ENCODE data around the gene CTTNBP2. TPM values are rescaled to one million over a fixed set of nuclear protein-coding genes. Genes with fewer than 3 reads are reported as not detected.

CTTNBP2 gene
- total RNA-seq, 1 donor from 2014 or later = 0.18 TPM

DNA sequence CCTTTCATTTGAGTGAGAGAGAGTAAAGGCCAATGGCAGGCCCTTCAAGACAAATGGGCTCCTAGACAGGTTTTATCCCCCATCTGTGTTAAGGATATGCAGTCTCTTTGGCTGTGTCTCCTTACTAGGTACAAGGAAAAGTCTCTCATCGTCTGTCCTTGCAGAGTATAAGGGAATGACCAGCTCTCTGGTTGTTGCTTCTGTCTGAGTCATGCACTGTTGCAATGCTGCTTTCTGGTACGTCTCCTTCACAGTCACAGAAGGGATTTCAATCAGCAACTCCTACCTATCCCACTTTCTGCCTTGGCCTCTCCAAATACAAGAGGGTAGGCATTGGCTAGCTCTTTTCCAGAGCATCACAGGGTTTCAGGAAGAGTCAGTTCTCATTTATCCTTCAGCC, 48.1 kb downstream of the CTTNBP2 start:
- no peaks in the 10 kb centered on the region for H3K4me1 Mint-ChIP-seq
- ChIA-PET CTCF (no interaction called here), POLR2A (no interaction called here)
- no peaks in the 10 kb centered on the region for H3K9me3 Mint-ChIP-seq
- intact Hi-C loops (cut with micrococcal nuclease) = no loop called here
- H3K27me3 Mint-ChIP-seq = no peaks in the 10 kb centered on the region
- H3K27ac Mint-ChIP-seq = no peak overlapping the region
- DNase-seq (no peak), ATAC-seq (ENCODE audit: low read depth) (no peak)
- no peak overlapping the region for H3K4me3 Mint-ChIP-seq
- H3K36me3 Mint-ChIP-seq (ENCODE audit: low read depth) = no peaks in the 10 kb centered on the region
- TF ChIP-seq, protein P1, sequence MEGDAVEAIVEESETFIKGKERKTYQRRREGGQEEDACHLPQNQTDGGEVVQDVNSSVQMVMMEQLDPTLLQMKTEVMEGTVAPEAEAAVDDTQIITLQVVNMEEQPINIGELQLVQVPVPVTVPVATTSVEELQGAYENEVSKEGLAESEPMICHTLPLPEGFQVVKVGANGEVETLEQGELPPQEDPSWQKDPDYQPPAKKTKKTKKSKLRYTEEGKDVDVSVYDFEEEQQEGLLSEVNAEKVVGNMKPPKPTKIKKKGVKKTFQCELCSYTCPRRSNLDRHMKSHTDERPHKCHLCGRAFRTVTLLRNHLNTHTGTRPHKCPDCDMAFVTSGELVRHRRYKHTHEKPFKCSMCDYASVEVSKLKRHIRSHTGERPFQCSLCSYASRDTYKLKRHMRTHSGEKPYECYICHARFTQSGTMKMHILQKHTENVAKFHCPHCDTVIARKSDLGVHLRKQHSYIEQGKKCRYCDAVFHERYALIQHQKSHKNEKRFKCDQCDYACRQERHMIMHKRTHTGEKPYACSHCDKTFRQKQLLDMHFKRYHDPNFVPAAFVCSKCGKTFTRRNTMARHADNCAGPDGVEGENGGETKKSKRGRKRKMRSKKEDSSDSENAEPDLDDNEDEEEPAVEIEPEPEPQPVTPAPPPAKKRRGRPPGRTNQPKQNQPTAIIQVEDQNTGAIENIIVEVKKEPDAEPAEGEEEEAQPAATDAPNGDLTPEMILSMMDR (IDR thresholded peaks at IDR 0.05) = no peak

DNA sequence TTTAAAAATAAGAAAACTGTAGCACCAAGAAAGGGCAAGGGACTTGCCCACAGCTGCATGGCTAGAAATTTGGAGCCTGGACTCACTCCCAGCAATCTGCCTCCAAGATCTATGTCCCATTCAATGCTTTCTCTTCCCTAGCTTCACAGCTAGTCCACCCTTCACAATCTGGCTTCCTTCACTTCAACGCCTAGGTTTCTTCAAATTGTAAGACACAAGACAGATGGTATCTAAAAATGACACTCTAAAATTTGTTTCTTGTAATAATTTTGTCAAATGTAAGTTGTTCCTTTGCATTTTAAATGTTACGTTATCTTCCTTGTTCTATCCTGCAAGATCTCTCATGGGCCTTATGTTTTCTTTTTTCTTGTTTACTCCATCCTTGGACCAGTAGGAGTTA, 48.6 kb downstream of the CTTNBP2 start:
- CTCF ChIA-PET = no interaction called here
- no peak for DNase-seq
- no peaks in the 10 kb centered on the region for H3K9me3 Mint-ChIP-seq
- no peak overlapping the region for H3K4me3 Mint-ChIP-seq
- no peaks in the 10 kb centered on the region for H3K27me3 Mint-ChIP-seq
- H3K4me1 Mint-ChIP-seq = no peaks in the 10 kb centered on the region
- POLR2A ChIA-PET = no interaction called here
- no peak for ATAC-seq (ENCODE audit: low read depth)
- H3K36me3 Mint-ChIP-seq (ENCODE audit: low read depth) = no peaks in the 10 kb centered on the region
- no peak overlapping the region for H3K27ac Mint-ChIP-seq
- TF ChIP-seq, protein P1 (IDR thresholded peaks at IDR 0.05) = no peak
- intact Hi-C loops (cut with micrococcal nuclease) = no loop called here

DNA sequence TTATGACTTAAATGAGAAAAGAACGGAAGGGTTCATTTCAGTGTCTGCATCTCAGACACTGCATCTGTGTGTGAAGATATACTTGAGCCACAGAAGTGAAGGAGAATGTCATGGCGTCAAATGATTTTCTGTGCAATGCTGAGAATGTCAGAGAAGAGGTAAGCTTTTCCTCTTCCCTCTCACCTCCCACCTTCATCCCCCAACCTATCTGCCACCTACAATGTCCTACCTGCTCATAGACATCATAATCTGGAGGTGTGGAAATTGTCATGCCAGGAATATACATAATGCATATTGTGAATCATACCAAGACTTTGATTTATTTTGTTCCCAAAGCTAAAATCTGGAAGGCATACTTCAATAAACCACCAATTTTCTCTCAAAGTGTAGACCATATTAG, 53.7 kb downstream of the CTTNBP2 start:
- Mint-ChIP-seq H3K27ac (no peak overlapping the region), H3K4me3 (no peak overlapping the region), H3K27me3 (no peaks in the 10 kb centered on the region), H3K9me3 (no peaks in the 10 kb centered on the region), H3K36me3 (ENCODE audit: low read depth) (no peaks in the 10 kb centered on the region), H3K4me1 (no peaks in the 10 kb centered on the region)
- intact Hi-C loops (cut with micrococcal nuclease) = no loop called here
- ChIA-PET POLR2A (no interaction called here), CTCF (no interaction called here)
- ATAC-seq (ENCODE audit: low read depth) (no peak), DNase-seq (no peak)
- TF ChIP-seq, protein P1 (IDR thresholded peaks at IDR 0.05) = no peak

- no peak overlapping the region for H3K27ac Mint-ChIP-seq
- ChIA-PET CTCF (no interaction called here), POLR2A (no interaction called here)
- H3K4me1 Mint-ChIP-seq = no peaks in the 10 kb centered on the region
- ATAC-seq (ENCODE audit: low read depth) (no peak), DNase-seq (no peak)
- no peaks in the 10 kb centered on the region for H3K27me3 Mint-ChIP-seq
- no peaks in the 10 kb centered on the region for H3K9me3 Mint-ChIP-seq
- TF ChIP-seq, protein P1 (IDR thresholded peaks at IDR 0.05) = no peak
- intact Hi-C loops (cut with micrococcal nuclease) = no loop called here
- no peak overlapping the region for H3K4me3 Mint-ChIP-seq
- H3K36me3 Mint-ChIP-seq (ENCODE audit: low read depth) = no peaks in the 10 kb centered on the region
These were observed 55.0 kb downstream of the CTTNBP2 start for GRCh38 chr7:117818232-117818631.

GRCh38 chr7:117816727-117817126, 56.5 kb downstream of the CTTNBP2 start:
- TF ChIP-seq, protein P1 (IDR thresholded peaks at IDR 0.05) = no peak
- ChIA-PET CTCF (no interaction called here), POLR2A (no interaction called here)
- no peak overlapping the region for H3K4me3 Mint-ChIP-seq
- no peaks in the 10 kb centered on the region for H3K36me3 Mint-ChIP-seq (ENCODE audit: low read depth)
- no peak overlapping the region for H3K27ac Mint-ChIP-seq
- ATAC-seq (ENCODE audit: low read depth) = no peak
- no peak for DNase-seq
- no peaks in the 10 kb centered on the region for H3K27me3 Mint-ChIP-seq
- intact Hi-C loops (cut with micrococcal nuclease) = no loop called here
- H3K9me3 Mint-ChIP-seq = no peaks in the 10 kb centered on the region
- no peaks in the 10 kb centered on the region for H3K4me1 Mint-ChIP-seq

Measured in activated B cell treated with CpG ODN at 0.5 μM for 24 hours (primary cell).